Measurements from ENCODE around the gene ACCSL. TPM values are rescaled to one million over a fixed set of nuclear protein-coding genes. Genes with fewer than 3 reads are reported as not detected.
A peak's percentile ranks its signal among the peaks of the same experiment; 100 is the strongest.

ACCSL gene
- total RNA-seq, 1 experiment from 2014 or later: not detected

DNA sequence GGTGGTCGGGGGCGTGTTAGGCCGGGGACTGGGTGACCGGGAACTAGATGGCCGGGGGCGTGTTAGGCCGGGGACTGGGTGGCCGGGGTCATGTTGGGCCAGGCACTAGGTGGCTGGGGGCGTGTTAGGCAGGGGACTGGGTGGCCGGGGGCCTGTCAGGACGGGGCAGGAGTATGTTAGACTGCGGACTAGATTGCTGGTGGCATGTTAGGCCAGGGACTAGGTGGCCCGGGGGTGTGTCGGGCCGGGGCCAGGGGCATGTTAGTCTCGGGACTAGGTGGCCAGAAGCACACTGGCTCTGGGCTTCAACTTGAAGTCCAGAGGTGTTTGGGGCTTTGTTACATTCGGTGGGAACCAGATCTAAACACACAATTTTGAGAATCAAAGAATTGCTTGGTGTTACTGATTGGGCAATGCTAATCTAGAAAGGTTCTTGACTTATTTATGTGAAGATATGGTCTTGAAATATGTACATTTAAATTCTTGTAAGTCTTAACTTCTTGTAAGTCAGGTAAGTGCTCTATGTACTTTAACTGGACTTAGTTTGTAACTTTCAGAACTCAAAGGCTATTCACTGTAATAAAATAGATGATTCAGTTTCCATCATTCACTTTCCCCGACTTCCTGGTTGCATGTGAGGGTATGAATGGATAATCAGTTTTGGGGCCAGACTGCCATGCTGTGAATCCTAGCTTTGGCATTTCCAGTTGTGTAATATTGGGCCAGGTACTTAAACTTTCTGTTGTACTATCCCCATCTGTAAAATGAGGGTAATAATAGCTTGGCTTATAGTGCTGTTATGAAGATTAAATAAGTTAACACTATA lies 48.8 kb downstream of the ACCSL start:
- H3K27ac ChIP-seq: peak overlapping the region; percentile 41
- H2AFZ ChIP-seq: peak overlapping the region; percentile 83
- peaks cover 5% of the 10 kb centered on the region for H3F3A ChIP-seq (ENCODE audit: insufficient read depth, low read depth)
- peaks cover 26% of the 10 kb centered on the region for H3K79me2 ChIP-seq (ENCODE audit: low read depth)
- H3K9me3 ChIP-seq (ENCODE audit: insufficient read depth, low read depth): no peaks in the 10 kb centered on the region
- peak overlapping the region; percentile 87 for H3K4me2 ChIP-seq
- POLR2A ChIA-PET (ENCODE audit: unreplicated experiment): no interaction called here
- H4K20me1 ChIP-seq (ENCODE audit: insufficient read depth): peaks cover 5% of the 10 kb centered on the region; the same call in 1 of the 2 replicates
- peak overlapping the region; percentile 82 for H3K4me3 ChIP-seq
- CTCF ChIA-PET: interaction anchor here (0.5 to 0.7 kb wide), 3 partner anchors 11 to 673 kb away, joined by 3 to 4 read pairs (median 3); no protein-coding TSS in a partner anchor
- intact Hi-C loops (cut with micrococcal nuclease; ENCODE audit: unreplicated experiment): loop anchor here (5.0 to 10.0 kb wide), 2 partner anchors 188 to 521 kb away; no protein-coding TSS in a partner anchor
- TF ChIP-seq, protein P1, sequence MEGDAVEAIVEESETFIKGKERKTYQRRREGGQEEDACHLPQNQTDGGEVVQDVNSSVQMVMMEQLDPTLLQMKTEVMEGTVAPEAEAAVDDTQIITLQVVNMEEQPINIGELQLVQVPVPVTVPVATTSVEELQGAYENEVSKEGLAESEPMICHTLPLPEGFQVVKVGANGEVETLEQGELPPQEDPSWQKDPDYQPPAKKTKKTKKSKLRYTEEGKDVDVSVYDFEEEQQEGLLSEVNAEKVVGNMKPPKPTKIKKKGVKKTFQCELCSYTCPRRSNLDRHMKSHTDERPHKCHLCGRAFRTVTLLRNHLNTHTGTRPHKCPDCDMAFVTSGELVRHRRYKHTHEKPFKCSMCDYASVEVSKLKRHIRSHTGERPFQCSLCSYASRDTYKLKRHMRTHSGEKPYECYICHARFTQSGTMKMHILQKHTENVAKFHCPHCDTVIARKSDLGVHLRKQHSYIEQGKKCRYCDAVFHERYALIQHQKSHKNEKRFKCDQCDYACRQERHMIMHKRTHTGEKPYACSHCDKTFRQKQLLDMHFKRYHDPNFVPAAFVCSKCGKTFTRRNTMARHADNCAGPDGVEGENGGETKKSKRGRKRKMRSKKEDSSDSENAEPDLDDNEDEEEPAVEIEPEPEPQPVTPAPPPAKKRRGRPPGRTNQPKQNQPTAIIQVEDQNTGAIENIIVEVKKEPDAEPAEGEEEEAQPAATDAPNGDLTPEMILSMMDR (conservative IDR thresholded peaks at IDR 0.05): no peak
- TF ChIP-seq EZH2 (IDR thresholded peaks at IDR 0.05; ENCODE audit: low read depth): no peak
- H3K36me3 ChIP-seq (ENCODE audit: low read depth): no peaks in the 10 kb centered on the region
- DNase-seq: peak in 1 of 2 experiments; percentile 86
- no peaks in the 10 kb centered on the region for H3K9me2 ChIP-seq (ENCODE audit: insufficient read depth)
- H3K4me1 ChIP-seq (replicated peaks; ENCODE audit: insufficient read depth): peaks cover 16% of the 10 kb centered on the region
- H3K27me3 ChIP-seq (ENCODE audit: insufficient read depth, low read depth): no peaks in the 10 kb centered on the region
- BruUV-seq (replicated peaks): no TSS peak

DNA sequence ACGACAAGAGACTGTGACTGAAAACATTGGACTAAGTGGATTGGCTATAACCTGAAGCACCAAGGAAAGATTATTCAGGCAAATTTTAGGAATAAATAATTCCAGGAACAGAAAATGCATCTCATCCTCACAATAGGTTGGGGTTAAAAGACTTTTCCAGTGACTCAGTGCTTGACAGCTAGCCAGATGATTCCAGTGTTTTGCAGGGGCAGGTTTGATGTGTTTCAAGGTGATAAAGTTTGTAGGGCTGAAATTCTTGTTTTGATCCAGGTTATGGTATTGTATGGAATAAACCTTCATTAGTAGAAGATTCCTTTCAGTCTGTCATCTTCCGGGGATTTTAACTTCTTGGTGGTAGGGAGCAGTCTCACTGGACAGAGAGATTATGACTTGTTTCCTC lies 50.0 kb downstream of the ACCSL start:
- intact Hi-C loops (cut with micrococcal nuclease; ENCODE audit: unreplicated experiment): loop anchor here (5.0 to 10.0 kb wide), 2 partner anchors 187 to 519 kb away; no protein-coding TSS in a partner anchor
- H2AFZ ChIP-seq: no peak overlapping the region
- no peaks in the 10 kb centered on the region for H3K36me3 ChIP-seq (ENCODE audit: low read depth)
- ChIA-PET CTCF (no interaction called here), POLR2A (ENCODE audit: unreplicated experiment) (no interaction called here)
- peaks cover 17% of the 10 kb centered on the region for H4K20me1 ChIP-seq (ENCODE audit: insufficient read depth)
- H3K79me2 ChIP-seq (ENCODE audit: low read depth): peaks cover 29% of the 10 kb centered on the region
- H3K9me2 ChIP-seq (ENCODE audit: insufficient read depth): no peaks in the 10 kb centered on the region
- DNase-seq: no peak
- no peak overlapping the region for H3K4me3 ChIP-seq
- no peaks in the 10 kb centered on the region for H3K27me3 ChIP-seq (ENCODE audit: insufficient read depth, low read depth)
- H3F3A ChIP-seq (ENCODE audit: insufficient read depth, low read depth): peaks cover 5% of the 10 kb centered on the region
- BruUV-seq (replicated peaks): no TSS peak
- H3K4me1 ChIP-seq (replicated peaks; ENCODE audit: insufficient read depth): peaks cover 16% of the 10 kb centered on the region
- no peak overlapping the region for H3K27ac ChIP-seq
- no peak overlapping the region for H3K4me2 ChIP-seq
- no peaks in the 10 kb centered on the region for H3K9me3 ChIP-seq (ENCODE audit: insufficient read depth, low read depth)
- TF ChIP-seq, protein P1 (conservative IDR thresholded peaks at IDR 0.05): no peak
- no peak for TF ChIP-seq EZH2 (IDR thresholded peaks at IDR 0.05; ENCODE audit: low read depth)

DNA sequence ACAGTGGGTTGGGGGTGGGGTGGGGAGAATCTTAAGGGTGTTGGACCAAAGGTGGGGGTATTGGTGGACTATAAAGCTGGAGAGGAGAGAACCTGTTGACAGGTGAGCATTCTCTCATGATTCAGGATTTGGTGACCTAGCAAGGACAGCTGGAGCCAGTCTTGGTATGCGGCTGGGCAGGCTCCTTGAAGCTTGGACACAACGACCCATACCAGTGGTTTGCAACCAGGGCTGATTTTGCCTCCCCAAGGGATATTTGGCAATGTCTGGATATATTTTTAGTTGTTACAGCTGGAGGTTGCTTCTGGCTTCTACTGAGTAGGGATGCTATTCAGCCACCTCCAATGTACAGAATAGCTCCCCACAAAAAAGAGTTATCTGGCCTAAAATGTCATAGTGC lies 53.3 kb downstream of the ACCSL start:
- DNase-seq: no peak
- Histone ChIP-seq H3K9me2 (ENCODE audit: insufficient read depth) (no peaks in the 10 kb centered on the region), H3K9me3 (ENCODE audit: insufficient read depth, low read depth) (no peaks in the 10 kb centered on the region), H4K20me1 (ENCODE audit: insufficient read depth) (peaks cover 18% of the 10 kb centered on the region), H3K4me2 (no peak overlapping the region), H3K36me3 (ENCODE audit: low read depth) (no peaks in the 10 kb centered on the region), H2AFZ (no peak overlapping the region), H3F3A (ENCODE audit: insufficient read depth, low read depth) (peaks cover 5% of the 10 kb centered on the region), H3K27ac (no peak overlapping the region), H3K4me3 (no peak overlapping the region), H3K79me2 (ENCODE audit: low read depth) (peaks cover 35% of the 10 kb centered on the region), H3K27me3 (ENCODE audit: insufficient read depth, low read depth) (no peaks in the 10 kb centered on the region), H3K4me1 (replicated peaks; ENCODE audit: insufficient read depth) (peaks cover 11% of the 10 kb centered on the region)
- TF ChIP-seq, protein P1 (conservative IDR thresholded peaks at IDR 0.05): no peak
- no peak for TF ChIP-seq EZH2 (IDR thresholded peaks at IDR 0.05; ENCODE audit: low read depth)
- intact Hi-C loops (cut with micrococcal nuclease; ENCODE audit: unreplicated experiment): no loop called here
- ChIA-PET CTCF (no interaction called here), POLR2A (ENCODE audit: unreplicated experiment) (no interaction called here)
- BruUV-seq (replicated peaks): no TSS peak

Measured in PC-9 (cell line).